Amniotic stem cell (primary cell): ENCODE results near the gene TNFAIP3.

ENCODE experiments used
- DNase-seq: peaks from one replicate; lab custom pipeline; 2025; lab: John Stamatoyannopoulos, UW

Gene TNFAIP3

DNA sequence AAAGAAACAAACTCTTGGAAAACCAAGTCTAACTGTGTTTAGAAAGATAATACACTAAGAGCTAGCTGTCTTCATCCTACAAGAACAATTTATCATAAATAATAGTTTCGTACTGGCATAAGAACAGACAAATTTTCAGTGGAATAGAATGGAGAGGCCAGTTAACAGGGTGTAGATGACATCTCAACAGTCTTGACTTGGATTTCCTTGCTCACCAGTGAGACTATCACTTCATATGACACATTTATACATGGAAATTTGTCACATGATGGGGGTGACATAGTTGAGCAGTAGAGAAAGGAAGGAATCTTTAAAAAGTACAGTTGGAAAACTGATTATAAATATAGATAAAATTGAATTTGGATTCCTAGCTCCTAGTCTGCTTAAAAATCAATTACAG lies 35.6 kb downstream of the TNFAIP3 start:
- DNase-seq = no peak

DNA sequence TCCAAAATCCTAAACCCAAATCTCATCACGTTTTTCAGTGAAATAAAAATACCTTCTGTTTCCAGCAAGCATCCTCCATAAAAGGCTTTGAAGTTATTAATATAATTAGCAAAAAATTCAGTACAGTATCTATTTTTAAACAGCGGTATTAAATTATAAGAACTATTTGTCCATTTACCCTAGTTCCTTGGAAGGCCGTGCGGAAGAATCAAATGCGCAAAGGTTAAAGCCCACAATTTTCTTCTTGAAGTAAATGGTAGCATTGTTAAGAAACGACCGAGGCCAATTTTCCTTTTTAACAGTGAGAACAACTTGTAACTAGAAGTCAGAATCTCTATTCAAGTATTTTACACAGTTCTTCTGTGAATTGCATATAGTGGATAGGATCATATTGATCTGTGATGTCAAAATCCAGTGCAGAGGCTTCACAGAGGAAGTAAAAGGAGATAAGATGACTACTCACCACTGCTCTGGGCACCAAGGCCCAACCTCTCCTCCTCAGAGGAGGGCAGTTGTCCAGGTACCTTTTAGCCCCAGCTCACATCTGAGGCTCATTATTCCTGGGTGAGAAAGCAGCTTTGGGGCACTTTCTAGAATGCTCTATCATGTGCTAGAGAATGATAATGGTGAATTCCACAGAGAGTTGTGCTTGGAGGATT lies 36.3 kb downstream of the TNFAIP3 start:
- no peak for DNase-seq

DNA sequence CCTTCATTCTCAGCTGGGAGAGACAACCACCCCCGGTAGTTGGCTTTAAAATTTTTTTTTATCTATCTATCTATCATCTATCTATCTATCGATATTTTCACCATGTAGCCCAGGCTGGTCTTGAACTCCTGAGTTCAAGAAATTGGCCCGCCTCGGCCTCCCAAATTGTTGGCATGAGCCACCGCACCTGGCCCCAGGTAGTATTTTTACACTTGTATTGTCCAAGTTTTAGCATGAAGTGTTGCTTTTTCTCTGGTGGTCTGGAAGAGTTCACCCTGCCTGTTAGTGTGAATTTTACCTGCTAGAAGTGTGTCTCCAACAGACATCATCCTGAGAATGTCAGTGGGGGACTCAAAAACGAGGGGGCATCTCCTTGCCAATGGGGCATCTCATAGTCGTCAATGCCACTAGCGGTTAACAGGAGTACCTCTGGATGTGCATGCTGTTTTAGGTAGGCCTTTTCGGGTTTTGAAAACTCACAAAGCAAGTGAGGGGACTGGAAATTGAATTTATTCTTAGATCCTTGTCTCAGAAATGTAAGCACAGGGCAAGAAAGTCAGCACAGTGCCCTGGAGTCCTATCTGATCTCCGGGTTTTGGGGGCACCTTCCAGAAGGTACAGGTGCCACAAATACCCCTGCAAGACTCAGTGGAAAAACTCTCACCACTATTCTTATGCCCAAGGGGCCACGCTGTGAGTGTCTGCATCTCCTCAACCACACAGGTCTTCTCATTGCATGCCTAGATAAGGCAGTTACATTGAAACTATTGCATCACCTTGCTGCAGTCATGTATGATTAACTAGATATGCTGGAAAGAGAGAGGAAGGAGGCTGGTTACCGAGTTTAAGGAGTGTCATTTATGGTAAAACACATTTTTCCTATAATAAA lies 37.1 kb downstream of the TNFAIP3 start:
- no peak for DNase-seq

DNA sequence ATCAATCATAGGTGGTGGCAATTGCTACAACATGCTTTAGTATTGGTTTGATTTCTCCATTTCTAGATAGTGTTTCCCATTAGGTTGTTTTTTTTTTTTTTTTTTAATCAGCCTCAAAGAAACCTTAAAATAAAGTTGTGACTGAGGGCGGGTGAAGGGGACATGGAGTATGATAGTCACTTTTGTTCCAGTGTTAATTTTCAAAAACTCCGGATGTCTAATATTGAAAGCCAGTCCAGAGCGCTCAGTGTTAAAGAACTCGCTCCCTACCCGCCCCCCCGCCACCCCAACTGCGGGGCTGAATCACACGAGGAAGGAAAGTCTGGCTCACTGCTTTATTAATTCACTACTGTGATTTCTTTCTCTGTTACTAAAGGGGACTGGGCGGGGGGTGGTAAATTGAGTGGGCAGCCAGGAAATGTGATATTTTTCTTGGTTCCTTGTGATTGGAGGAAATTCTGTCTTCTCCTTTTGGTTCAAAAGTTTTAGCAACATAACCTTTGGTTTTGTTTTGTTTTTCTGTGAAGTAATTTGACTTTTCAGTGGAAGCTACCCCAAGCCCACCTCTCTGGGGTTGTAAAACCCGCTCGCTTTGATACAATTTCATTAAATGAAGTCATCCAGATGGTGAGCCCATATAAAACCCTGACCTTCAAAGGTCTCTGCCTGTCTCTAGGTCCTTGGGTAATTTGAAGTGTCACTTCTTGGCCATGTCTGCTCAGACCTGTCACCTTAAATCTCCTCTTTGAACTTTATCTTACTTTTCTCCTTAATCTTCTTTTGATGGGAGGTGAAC lies 38.0 kb downstream of the TNFAIP3 start:
- no peak for DNase-seq

DNA sequence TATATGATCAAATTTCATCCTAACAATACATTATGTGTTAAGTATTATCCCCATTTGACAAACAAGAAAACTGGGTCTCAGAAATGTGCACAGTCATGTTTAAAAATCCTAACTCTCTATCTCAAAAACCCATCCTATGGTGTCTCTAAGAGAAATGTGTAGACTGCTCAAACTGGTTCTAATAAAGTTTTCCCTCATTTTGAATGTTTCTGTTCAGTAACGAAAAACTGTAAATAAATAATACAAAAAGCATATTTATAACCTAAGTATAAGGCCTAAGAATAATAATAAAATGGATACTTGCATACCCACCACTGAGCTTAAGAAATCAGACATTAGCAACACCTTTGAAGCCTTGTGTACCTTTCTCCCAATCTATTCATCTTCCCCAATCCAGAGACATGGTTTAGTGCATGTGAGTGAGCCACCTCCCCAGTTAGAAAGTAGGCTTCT lies 39.0 kb downstream of the TNFAIP3 start:
- DNase-seq = no peak

DNA sequence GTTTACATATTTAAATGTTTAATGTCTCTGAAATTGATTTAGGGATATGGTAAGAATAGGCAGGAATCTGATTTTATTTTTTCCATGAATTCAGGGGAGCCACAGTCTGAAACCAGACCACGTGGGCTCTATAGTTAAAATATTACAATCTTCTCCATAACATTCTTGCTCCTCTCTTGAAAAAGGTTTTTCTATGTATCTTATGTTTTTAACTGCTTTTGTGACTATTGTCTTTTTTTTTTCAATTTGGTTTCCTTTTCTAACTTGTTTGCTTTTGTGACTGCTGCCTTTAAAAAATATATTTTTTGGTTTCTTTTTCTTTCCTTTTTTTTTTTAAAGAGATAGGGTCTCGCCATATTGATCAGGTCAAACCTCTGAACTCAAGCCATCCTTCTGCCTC lies 40.1 kb downstream of the TNFAIP3 start:
- no peak for DNase-seq

DNA sequence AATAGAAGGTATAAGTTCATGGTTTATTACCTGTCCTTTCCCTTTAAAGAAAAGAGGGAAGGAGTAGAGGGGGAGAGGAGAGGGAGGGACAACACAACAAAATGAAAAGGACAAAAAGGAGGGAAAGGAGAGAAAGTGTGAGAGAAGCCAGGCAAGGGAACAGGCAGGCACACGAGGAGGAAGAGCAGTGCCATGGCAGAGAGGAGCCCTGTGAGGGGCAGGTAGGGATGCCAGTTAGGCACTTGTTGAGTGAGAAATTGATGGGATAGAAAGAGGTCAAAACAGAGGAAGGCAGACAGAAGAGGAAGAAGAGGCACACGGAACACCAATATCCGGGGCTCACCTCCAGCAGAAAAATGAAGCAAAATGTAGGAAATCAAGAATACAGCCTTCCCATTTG lies 42.5 kb downstream of the TNFAIP3 start:
- no peak for DNase-seq

DNA sequence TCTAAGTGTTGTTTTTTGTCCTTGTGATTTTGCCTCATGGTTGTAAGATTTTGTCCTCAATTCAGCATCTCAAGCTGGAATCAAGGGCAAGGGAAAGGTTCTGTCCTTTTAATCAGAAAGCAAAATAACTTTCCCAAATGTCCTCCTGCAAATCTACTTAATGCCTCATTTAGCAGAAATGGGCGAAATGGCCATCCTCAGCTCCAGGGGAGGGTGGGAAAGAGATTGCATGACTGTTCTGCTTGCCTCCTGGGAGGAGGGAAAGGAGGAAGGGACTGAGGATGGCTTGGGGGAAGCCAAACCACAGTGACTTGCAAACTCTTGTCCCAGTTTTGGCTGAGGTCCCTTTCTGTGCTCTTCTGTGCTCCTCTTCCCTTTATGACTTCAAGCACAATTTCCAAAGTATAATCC lies 43.4 kb downstream of the TNFAIP3 start:
- DNase-seq = no peak

DNA sequence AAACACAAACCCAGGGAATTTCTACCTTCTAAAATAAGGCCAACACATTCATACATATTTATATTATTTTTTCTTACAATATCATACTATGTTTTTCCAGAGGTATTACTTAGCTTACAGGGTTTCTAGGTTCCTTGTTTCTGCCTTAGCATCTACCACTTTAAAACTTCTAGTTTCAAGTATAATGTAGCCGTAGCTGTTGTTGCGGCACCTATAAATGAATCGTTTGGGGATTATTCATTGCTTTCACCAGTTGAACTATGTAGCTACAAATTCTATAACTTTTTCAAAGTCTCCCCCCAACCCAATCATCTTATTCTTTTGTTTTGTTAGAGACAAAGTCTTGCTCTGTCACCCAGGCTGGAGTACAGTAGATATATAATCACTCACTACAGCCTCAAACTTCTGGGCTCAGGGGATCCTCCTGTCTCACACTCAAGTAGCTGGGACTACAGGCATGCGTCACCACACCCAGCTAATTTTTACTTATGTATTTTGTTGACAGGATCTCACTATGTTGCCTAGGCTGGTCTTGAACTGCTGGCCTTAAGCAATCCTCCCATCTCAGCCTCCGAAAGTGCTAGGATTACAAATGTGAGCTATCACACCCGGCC lies 43.9 kb downstream of the TNFAIP3 start:
- DNase-seq = no peak

DNA sequence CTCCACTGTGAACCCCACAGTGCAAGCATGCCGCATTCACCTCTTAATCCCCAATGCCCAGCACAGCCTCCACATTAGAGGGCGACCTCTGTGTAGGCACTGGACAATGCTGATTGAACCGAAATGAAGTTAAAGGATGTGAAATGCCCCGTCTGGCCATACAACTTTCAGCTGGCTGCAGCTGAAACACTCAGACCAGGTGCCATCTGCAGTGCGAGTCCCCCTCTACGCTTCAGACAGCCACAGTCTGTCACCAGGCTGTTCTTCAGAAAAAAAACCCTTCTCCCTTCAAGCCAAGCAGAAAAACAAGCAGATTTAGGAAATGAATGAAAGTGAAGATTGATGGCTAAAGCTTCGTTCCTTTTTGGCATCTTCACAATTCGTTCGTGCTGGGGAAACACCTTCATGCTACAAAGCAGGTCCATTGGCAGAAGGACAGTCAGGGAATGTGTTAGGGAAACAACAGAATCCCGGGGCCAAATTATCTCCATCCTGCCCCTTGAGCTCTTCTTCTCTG lies 44.7 kb downstream of the TNFAIP3 start:
- no peak for DNase-seq

DNA sequence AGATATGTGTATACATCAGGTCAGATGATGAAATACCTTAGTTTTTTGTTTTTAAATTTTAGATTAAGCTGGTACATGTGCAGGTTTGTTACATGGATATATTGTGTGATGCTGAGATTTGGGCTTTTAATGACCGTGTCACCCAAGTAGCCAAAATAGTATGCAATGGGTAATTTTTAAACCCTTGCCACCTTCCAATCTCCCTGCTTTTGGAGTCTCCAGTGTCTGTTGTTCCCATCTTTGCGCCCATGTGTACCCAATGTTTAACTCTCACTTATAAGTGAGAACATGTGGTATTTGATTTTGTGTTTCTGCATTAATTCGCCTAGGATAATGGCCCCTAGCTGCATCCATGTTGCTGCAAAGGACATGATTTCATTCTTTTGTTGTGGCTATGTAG lies 45.8 kb downstream of the TNFAIP3 start:
- DNase-seq = no peak

DNA sequence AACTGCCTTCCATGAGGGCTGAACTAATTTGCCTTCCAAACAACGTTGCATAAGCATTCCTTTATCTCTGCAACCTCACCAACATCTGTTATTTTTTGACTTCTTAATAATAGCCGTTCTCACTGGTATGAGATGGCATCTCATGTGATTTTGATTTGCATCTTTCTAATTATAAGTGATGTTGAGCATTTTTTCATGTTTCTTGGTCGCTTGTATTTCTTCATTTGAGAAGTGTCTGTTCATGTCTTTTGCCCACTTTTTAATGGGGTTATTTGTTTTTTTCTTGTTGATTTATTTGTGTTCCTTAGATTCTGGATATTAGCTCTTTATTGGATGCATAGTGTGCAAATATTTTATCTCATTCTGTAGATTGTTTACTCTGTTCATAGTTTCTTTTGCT lies 46.4 kb downstream of the TNFAIP3 start:
- DNase-seq = no peak

DNA sequence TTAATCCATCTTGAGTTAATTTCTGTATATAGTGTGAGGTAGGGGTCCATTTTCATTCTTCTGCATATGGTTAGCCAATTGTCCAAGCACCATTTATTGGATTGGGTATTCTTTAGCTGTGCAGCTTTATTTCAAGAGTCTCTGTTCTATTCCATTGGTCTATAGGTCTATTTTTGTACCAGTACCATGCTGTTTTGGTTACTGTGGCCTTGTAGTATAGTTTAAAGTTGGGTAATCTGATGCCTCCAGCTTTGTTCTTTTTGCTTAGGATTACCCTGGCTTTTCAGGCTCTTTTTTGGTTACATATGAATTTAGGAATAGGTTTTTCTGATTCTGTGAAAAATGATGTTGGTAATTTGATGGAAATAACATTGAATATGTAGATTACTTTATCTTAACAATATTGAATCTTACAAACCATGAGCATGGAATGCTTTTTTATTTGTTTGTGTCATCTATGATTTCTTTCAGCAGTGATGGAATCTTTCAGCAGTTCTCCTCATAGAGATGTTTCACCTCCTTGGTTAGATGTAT lies 47.0 kb downstream of the TNFAIP3 start:
- DNase-seq = no peak

DNA sequence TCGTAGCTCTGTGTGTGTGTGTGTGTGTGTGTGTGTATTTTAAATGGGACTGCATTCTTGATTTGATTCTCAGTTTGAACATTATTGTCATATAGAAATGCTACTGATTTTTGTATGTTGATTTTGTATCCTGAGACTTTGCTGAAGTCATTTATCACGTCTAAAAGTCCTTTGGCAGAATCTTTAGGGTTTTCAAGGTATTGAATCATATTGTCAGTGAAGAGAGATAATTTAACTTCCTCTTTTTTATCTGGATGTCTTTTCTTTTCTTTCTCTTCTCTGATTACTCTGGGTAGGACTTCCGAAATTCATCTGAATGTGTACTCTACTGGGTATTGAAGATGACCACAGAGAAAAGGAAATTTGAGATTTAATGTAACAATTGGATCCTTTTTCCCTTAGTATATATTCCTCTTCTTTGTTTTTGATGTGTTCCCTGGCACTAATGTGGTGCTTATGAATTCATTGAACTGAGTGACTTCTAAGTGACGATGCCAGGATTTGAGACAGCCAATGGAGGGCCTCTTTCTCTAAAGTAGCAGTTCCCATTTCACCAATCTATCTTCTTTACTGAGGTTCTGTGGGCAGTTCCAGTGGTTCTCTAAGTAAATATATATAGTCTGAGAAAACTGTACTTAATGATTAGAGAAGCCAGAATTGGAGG lies 47.6 kb downstream of the TNFAIP3 start:
- DNase-seq = no peak

DNA sequence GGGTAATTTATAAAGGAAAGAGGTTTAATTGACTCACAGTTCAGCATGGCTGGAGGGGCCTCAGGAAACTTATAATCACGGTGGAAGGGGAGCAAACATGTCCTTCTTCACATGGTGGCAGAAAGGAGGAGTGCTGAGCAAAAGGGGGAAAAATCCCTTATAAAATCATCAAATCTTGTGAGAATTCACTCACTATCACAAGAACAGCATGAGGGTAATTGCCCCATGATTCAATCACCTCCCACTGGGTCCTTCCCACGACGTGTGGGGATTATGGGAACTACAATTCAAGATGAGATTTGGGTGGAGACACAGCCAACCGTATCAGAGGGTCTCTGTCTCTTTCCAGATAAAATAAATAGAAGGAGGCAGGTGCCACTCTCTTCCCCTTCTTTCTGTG lies 48.7 kb downstream of the TNFAIP3 start:
- DNase-seq = no peak

DNA sequence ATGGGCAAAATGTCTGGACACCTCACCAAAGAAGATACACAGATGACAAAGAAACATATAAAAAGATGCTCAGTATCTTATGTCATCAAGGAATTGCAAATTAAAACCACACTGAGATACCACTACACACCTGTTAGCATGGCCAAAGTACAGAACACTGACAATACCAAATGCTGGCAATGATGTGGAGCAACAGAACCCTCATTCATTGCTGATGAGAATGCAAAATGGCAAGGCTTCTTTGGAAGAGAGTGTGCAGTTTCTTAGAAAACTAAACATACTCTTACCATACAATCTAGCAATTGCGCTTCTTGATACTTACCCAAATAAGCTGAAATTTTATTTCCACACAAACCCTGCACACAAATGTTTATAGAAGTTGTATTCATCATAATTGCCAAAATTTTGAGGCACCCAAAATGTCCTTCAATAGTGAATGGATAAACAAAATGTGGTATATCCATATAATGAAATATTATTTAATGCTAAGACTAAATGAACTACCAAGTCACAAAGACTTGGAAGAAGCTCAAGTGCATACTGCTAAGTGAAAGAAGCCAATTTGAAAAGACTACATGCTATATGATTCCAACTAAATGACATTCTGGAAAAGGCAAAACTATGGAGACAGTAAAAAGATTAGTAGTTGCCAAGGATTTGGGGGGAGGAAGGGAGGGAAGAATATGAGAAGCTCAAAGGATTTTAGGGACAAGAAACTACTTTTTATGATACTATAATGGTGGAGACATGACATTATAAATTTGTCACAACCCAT lies 50.7 kb downstream of the TNFAIP3 start:
- DNase-seq = no peak

DNA sequence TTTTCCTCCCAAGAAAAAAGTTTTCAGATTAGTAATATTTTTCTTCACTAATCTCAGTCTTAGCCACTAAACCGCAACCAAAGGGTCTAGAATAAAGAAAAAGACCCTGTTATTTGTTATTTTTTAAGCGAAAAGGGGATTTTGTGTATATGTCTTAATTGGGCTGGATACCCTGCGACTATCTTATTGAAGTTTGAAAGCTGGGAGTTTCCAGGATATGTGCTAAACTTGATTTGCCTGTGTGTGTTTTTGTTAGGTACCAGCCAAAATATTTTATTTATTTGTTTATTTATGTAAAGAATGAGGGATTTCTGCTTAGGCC lies 52.4 kb downstream of the TNFAIP3 start:
- DNase-seq = no peak

DNA sequence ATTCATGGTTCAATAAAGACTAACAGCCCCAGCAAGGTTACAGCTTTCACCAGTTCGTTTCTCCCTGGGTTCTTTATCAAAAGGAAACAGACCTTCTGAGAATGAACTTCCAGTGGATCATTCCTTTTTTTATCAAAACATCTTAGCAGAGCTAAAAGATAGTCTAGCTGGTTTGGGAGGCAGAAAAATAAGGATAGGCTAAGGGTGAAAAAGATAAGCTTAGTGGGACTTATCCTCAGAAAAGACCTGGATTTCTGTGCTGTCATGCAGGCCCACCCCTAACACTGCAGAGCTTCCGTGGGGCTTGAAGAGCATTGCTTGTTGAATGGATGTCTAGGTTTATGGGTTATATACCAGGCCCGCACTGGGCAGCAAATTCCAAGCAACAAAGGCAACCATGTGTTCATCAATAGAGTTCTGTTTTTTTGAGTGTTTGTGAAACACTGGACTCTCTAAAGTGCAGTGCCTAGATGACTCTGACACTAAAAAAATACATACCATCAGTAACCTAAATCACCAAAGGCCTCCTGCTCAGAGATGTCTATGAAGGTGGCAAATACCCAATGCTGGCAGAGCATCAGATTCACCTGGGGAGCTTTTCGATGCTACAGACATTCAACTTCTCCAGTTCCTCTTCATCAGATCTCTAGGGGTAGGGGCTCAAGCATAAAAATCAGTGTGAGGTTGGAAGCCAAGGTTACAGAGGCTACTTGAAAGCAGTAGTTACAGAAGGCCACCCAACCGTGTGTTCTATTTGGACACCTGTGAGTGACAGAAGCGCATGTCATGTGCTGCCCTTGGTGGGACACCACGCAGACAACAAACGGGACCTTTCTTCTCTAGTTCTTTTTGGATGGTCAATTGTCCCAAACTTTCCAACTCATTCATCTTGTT lies 53.0 kb downstream of the TNFAIP3 start:
- no peak for DNase-seq

DNA sequence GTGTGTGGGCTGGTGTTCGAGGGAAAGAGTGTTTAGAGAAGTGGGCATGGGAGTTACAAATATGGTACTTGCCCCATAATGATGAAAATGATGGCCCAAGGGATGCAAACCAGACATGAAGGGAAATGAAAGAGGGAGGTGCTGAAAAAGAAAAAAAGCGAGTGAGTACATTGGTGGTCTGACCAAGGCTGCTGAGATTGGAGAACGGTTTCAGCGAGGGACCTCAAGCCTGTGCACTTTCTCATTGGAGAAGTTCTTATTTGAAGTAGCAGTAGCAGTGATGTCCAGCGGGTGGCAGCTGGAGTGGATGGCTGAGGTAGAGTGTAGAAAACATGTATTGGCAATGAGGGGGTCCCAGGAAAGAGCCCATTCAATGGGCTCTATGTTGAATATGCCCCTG lies 54.8 kb downstream of the TNFAIP3 start:
- DNase-seq = no peak
